Upper lobe of left lung (tissue), 6 donors: ENCODE data around the gene MARK3. TPM values are rescaled to one million over a fixed set of nuclear protein-coding genes. Genes with fewer than 3 reads are reported as not detected.

ENCODE experiments used
- ATAC-seq, 2 donors: fragments of 200-7000 bp; cut with Tn5 transposase; one replicate each; pipeline ENCODE4 v1.9.1; 2022; ENCODE audit warnings: mild to moderate bottlenecking in 2 of 2, moderate library complexity in 2 of 2; ENCODE audit not compliant: low FRiP score in 2 of 2
- DNase-seq, 2 donors: peaks; one replicate each; pipeline ENCODE4 v3.0.0-alpha.2; 2019 to 2020
- H3K27ac ChIP-seq, 4 donors: fragments of 200-600 bp; sonication (generic); one replicate each; pipeline ENCODE4 v1.5.1; 2016 to 2019
- H3K27me3 ChIP-seq, 4 donors: fragments of 200-600 bp; sonication (generic); one replicate each; pipeline ENCODE4 v1.5.1; 2017 to 2019
- H3K36me3 ChIP-seq, 4 donors: fragments of 200-600 bp; sonication (generic); one replicate each; pipeline ENCODE4 v1.5.1; 2016 to 2019
- H3K4me1 ChIP-seq, 4 donors: fragments of 200-600 bp; sonication (generic); one replicate each; pipeline ENCODE4 v1.5.1; 2018 to 2019
- H3K4me3 ChIP-seq, 4 donors: fragments of 200-600 bp; sonication (generic); one replicate each; pipeline ENCODE4 v1.5.1; 2017 to 2019; ENCODE audit warnings: mild to moderate bottlenecking in 2 of 4, moderate library complexity in 1 of 4
- H3K9me3 ChIP-seq, 4 donors: fragments of 200-600 bp; sonication (generic); one replicate each; pipeline ENCODE4 v1.5.1; 2018 to 2019
- EP300 ChIP-seq, 4 donors: sonication (generic); formaldehyde crosslinking; IDR thresholded peaks; one replicate each; pipeline ENCODE4 v1.5.1; 2017; ENCODE audit warnings: antibody characterized with exemption in 4 of 4, control low read depth in 2 of 4
- POLR2A ChIP-seq, 4 donors: fragments of 450-650 bp; IDR thresholded peaks; one replicate each; pipeline ENCODE4 v1.5.1; 2016 to 2017; ENCODE audit warnings: antibody characterized with exemption in 4 of 4, mild to moderate bottlenecking in 2 of 4
- POLR2AphosphoS5 ChIP-seq, 2 donors: sonication (generic); formaldehyde crosslinking; IDR thresholded peaks; one replicate each; pipeline ENCODE4 v1.5.1; 2017; ENCODE audit warnings: antibody characterized with exemption in 2 of 2
- WGBS, 2 donors: methylation state at CpG; one replicate each; pipeline ENCODE4 v1.1.5; 2017 to 2018; 5-methylcytosine and 5-hydroxymethylcytosine counted together
- total RNA-seq, 6 donors: library from RNA; depleted of rRNA in 4 of 6; stranded (reverse); fragments of >200 nt in 4 of 6; gene quantifications; one replicate each; pipeline versions ENCODE4 v1.1.0 to v1.2.1, GENCODE V29; 2016 to 2021
- TF ChIP-seq, protein P1 (sequence below), 6 experiments: fragments of 450-650 bp in 4 of 6; fragments of 200-600 bp in 2 of 6; sonication (generic) in 2 of 6; IDR thresholded peaks; one replicate each; pipeline ENCODE4 v1.5.1; 2016 to 2019; ENCODE audit warnings: antibody characterized with exemption in 6 of 6
- donor health status: DM: no; HTN: no; CAD: no; lungs with moderate emphysema.
- donor health status: DM: no; HTN: yes; CAD: no; lungs with severe emphysema.

The MARK3 gene
- total RNA-seq, 6 donors from 2014 or later: 84.5 to 190 (median 132) TPM

DNA sequence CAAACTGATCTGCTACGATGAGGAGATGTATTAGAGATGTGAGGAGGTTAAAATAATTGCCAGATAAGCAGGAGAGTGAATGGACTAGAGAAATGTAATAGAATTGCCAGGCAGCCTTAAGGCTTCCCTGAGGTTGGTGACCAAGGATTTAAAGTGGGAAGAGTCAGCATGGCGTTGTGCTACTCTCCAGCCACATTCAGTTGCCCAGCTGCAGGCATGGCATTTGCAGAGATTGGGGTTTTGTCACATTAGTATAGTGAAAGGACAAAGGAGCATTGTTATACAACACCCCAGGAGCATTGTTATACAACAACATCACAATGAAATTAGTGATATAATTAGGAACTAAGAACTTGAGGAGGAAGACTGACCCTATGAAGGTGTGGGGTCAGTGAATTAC lies 31.7 kb downstream of the MARK3 start:
- H3K4me3 ChIP-seq: no peak overlapping the region
- peaks cover 7 to 26% (median 16%) of the 10 kb centered on the region in 4 donors for H3K4me1 ChIP-seq
- H3K27me3 ChIP-seq: no peaks in the 10 kb centered on the region
- no peaks in the 10 kb centered on the region for H3K9me3 ChIP-seq
- DNase-seq (no peak), ATAC-seq (no peak)
- H3K36me3 ChIP-seq: peaks cover 0 to 24% (median 7%) of the 10 kb centered on the region in 4 donors
- H3K27ac ChIP-seq: peak overlapping the region in 1 of 4 donors; percentile 70
- WGBS, 2 donors: 85 to 99% methylated on average over 2 of the region's 2 CpGs
- TF ChIP-seq EP300 (IDR thresholded peaks at IDR 0.05) (no peak), POLR2A (IDR thresholded peaks at IDR 0.05) (no peak), POLR2AphosphoS5 (IDR thresholded peaks at IDR 0.05) (no peak)
- TF ChIP-seq, protein P1, sequence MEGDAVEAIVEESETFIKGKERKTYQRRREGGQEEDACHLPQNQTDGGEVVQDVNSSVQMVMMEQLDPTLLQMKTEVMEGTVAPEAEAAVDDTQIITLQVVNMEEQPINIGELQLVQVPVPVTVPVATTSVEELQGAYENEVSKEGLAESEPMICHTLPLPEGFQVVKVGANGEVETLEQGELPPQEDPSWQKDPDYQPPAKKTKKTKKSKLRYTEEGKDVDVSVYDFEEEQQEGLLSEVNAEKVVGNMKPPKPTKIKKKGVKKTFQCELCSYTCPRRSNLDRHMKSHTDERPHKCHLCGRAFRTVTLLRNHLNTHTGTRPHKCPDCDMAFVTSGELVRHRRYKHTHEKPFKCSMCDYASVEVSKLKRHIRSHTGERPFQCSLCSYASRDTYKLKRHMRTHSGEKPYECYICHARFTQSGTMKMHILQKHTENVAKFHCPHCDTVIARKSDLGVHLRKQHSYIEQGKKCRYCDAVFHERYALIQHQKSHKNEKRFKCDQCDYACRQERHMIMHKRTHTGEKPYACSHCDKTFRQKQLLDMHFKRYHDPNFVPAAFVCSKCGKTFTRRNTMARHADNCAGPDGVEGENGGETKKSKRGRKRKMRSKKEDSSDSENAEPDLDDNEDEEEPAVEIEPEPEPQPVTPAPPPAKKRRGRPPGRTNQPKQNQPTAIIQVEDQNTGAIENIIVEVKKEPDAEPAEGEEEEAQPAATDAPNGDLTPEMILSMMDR (IDR thresholded peaks at IDR 0.05): no peak

DNA sequence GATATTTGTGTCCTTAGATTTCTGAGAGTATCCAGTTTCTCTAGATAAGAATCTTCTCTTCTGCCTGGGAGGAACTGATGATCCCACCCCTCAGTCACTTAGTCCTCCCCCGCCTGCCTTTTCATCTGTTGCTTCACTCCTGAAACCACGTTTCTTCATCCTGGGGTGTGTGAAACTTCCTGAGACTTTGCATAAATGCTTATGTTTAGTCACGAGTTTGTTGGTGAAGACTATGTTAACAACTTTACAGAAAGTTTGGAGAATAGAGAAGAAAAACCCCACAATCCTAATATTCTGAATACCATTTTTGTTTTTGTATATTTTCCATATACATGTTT lies 33.2 kb downstream of the MARK3 start:
- Histone ChIP-seq H3K27ac (peak overlapping the region in 2 of 4 donors; percentile 43 to 70), H3K36me3 (peaks cover 0 to 14% (median 0%) of the 10 kb centered on the region in 4 donors), H3K4me3 (no peak overlapping the region), H3K27me3 (no peaks in the 10 kb centered on the region), H3K9me3 (no peaks in the 10 kb centered on the region), H3K4me1 (peaks cover 7 to 29% (median 20%) of the 10 kb centered on the region in 4 donors)
- DNase-seq: peak in 1 of 2 donors; percentile 51
- WGBS, 2 donors: 46 to 61% methylated on average over 3 of the region's 3 CpGs
- ATAC-seq: peak in 1 of 2 donors; percentile 81
- TF ChIP-seq EP300 (IDR thresholded peaks at IDR 0.05): no peak

DNA sequence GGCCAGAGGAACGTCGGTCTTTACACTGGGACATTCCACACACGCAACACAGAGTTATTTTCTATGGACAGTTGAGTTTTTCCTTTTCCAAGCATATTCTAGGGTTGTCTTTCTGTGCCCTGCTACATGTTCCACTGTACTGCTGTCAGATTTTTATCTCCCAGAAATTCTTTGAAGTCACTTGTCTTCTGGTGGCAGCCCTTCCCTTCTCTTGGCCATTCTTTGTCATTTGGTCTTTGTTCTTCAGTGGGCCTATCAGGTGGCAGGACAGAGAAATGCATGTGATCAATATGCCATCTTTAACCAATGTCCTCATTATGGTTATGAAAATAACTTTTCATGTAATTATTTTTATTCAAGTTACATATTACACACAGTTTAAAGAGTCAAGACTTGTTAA lies 36.3 kb downstream of the MARK3 start:
- H3K4me1 ChIP-seq: peaks cover 4 to 32% (median 21%) of the 10 kb centered on the region in 4 donors
- ATAC-seq (no peak), DNase-seq (no peak)
- no peaks in the 10 kb centered on the region for H3K27me3 ChIP-seq
- WGBS, 2 donors: 96 to 97% methylated on average over 3 of the region's 3 CpGs
- TF ChIP-seq POLR2A (IDR thresholded peaks at IDR 0.05): no peak
- TF ChIP-seq, protein P1 (IDR thresholded peaks at IDR 0.05): no peak
- TF ChIP-seq EP300 (IDR thresholded peaks at IDR 0.05): no peak
- no peak for TF ChIP-seq POLR2AphosphoS5 (IDR thresholded peaks at IDR 0.05)
- no peak overlapping the region for H3K4me3 ChIP-seq
- no peaks in the 10 kb centered on the region for H3K9me3 ChIP-seq
- H3K36me3 ChIP-seq: peaks cover 0 to 5% (median 0%) of the 10 kb centered on the region in 4 donors
- no peak overlapping the region for H3K27ac ChIP-seq

DNA sequence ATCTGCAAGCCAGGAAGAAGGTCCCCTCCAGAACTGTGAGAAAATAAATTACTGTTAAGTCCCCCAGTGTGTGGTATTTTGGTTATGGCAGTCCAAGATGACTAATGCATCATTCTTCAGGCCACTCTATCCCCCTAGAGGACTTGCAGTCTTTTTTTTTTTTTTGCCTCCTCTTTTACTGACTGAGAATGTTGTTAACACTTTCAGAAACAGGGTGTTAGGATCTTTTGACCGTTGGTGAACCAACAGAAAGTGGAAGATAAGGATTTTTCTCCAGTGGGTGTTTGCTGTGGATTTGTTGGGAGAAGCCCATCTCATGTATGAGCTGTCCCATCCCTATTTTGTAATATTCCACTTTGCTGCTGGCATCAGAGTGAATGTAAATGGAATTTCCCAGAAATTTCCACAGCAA lies 37.8 kb downstream of the MARK3 start:
- ATAC-seq: peak in 1 of 2 donors; percentile 58
- Histone ChIP-seq H3K4me1 (peaks cover 7 to 28% (median 18%) of the 10 kb centered on the region in 4 donors), H3K27me3 (no peaks in the 10 kb centered on the region), H3K4me3 (no peak overlapping the region), H3K36me3 (no peaks in the 10 kb centered on the region), H3K9me3 (no peaks in the 10 kb centered on the region), H3K27ac (no peak overlapping the region)
- TF ChIP-seq, protein P1 (IDR thresholded peaks at IDR 0.05): no peak
- TF ChIP-seq POLR2AphosphoS5 (IDR thresholded peaks at IDR 0.05) (no peak), POLR2A (IDR thresholded peaks at IDR 0.05) (no peak), EP300 (IDR thresholded peaks at IDR 0.05) (no peak)
- 73 to 80% methylated on average over 1 of the region's 1 CpG for WGBS, 2 donors
- DNase-seq: no peak

DNA sequence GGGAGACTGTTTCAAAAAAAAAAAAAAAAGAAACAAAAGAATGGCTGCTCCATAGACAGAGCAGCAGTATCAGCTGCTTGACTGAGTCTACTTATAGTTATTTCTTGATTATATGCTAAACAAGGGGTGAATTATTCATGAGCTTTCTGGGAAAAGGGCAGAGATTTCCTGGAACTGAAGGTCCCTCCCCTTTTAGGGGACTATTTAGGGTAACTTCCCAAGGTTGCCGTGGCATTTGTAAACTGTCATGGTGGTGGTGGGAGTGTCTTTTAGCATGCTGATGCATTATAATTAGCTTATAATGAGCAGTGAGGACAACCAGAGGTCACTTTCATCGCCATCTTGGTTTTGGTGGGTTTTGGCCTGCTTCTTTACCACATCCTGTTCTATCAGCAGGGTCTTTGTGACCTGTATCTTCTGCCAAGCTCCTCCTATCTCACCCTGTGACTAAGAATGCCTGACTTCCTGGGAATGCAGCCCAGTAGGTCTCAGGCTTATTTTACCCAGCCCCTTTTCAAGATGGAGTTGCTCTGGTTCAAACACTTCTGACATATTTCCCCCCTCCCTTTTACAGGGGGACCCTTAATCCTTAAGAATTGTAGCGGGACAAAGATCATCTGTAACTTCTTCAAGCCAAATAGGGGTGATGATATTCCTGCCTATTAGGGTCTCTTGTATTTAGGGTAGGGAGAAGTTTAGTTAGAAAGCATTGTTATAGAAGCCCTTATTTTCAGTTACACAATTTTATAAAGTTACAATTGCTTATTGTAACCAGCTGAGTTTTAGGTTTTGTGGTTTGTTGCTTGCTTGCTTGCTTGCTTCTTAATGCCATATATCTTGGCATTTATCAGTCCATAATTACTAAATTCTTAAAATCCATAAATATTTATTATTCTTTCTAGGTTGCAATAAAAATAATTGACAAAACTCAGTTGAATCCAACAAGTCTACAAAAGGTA lies 42.5 kb downstream of the MARK3 start:
- peak in 1 of 2 donors; percentile 40 for TF ChIP-seq POLR2AphosphoS5 (IDR thresholded peaks at IDR 0.05)
- no peak for TF ChIP-seq EP300 (IDR thresholded peaks at IDR 0.05)
- peaks cover 18 to 32% (median 22%) of the 10 kb centered on the region in 4 donors for H3K4me1 ChIP-seq
- no peak overlapping the region for H3K4me3 ChIP-seq
- ATAC-seq: peak in 1 of 2 donors; percentile 34
- DNase-seq: no peak
- H3K27me3 ChIP-seq: no peaks in the 10 kb centered on the region
- WGBS, 2 donors: 46 to 69% methylated on average over 3 of the region's 3 CpGs
- H3K27ac ChIP-seq: peak overlapping the region in 3 of 4 donors; percentile 44 to 58 (median 46)
- peaks cover 0 to 3% (median 0%) of the 10 kb centered on the region in 4 donors for H3K36me3 ChIP-seq
- no peaks in the 10 kb centered on the region for H3K9me3 ChIP-seq
